ENCODE measurements around the gene PCTP. TPM values are rescaled to one million over a fixed set of nuclear protein-coding genes. Genes with fewer than 3 reads are reported as not detected.

PCTP gene
- total and polyA plus RNA-seq, 12 donors, result 7.2 to 31.7 (median 13.1) TPM

DNA sequence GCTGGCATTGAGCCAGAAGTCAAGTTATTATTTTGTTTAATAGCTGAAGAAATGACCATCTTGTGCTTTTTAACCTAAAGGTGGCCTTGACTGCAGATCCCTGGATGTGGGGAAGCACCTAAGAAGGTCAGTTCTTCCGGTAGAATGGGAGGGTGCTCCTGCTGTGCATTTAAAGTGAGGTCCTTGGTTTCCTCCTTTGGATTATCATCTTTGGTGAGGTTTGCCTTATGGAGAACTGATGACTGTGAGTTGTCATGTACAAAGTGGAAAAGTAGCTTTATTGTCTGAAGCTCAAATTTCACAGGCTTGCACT lies 66.5 kb downstream of the PCTP start:
- 41 to 50% (median 46%) methylated on average over 1 of the region's 1 CpG for WGBS, 4 donors
- TF ChIP-seq POLR2A (IDR thresholded peaks at IDR 0.05), result no peak
- TF ChIP-seq, protein P1, sequence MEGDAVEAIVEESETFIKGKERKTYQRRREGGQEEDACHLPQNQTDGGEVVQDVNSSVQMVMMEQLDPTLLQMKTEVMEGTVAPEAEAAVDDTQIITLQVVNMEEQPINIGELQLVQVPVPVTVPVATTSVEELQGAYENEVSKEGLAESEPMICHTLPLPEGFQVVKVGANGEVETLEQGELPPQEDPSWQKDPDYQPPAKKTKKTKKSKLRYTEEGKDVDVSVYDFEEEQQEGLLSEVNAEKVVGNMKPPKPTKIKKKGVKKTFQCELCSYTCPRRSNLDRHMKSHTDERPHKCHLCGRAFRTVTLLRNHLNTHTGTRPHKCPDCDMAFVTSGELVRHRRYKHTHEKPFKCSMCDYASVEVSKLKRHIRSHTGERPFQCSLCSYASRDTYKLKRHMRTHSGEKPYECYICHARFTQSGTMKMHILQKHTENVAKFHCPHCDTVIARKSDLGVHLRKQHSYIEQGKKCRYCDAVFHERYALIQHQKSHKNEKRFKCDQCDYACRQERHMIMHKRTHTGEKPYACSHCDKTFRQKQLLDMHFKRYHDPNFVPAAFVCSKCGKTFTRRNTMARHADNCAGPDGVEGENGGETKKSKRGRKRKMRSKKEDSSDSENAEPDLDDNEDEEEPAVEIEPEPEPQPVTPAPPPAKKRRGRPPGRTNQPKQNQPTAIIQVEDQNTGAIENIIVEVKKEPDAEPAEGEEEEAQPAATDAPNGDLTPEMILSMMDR (IDR thresholded peaks at IDR 0.05), result no peak
- H3K4me1 ChIP-seq (replicated peaks in 1 of 2), result no peaks in the 10 kb centered on the region
- intact Hi-C loops (cut with DNase I), result no loop called here
- no peaks in the 10 kb centered on the region for H3K27me3 ChIP-seq
- H3K27ac ChIP-seq, result no peak overlapping the region
- H3K4me3 ChIP-seq, result no peak overlapping the region
- H3K9me3 ChIP-seq (replicated peaks in 1 of 3), result peaks cover 0 to 8% (median 0%) of the 10 kb centered on the region in 3 donors
- DNase-seq, result no peak
- no peaks in the 10 kb centered on the region for H3K36me3 ChIP-seq (replicated peaks in 1 of 2)

DNA sequence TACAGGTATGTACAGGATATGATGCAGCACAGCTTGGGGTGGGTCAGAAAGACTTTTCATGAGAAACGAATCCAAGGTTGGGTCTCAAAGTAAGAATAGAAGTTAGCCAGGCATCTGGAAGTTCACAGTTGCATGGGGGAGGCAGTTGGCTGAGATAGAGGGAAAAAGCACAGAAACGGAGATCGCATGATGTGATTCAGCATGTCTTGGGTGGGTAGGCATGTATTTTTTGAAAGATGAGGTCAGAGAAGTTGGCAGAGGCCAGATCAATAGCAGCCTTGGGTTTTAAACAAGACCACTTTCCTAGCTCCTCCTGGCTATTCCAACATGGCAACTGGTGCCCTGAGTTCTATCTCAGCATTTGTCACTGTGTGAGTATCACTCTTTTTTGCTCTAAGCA lies 67.2 kb downstream of the PCTP start:
- no peak overlapping the region for H3K4me3 ChIP-seq
- 74 to 87% (median 81%) methylated on average over 3 of the region's 3 CpGs for WGBS, 4 donors
- no peak for DNase-seq
- intact Hi-C loops (cut with DNase I), result no loop called here
- no peaks in the 10 kb centered on the region for H3K27me3 ChIP-seq
- H3K4me1 ChIP-seq (replicated peaks in 1 of 2), result no peaks in the 10 kb centered on the region
- H3K27ac ChIP-seq, result no peak overlapping the region
- peaks cover 0 to 8% (median 0%) of the 10 kb centered on the region in 3 donors for H3K9me3 ChIP-seq (replicated peaks in 1 of 3)
- no peaks in the 10 kb centered on the region for H3K36me3 ChIP-seq (replicated peaks in 1 of 2)
- TF ChIP-seq, protein P1 (IDR thresholded peaks at IDR 0.05), result no peak
- TF ChIP-seq POLR2A (IDR thresholded peaks at IDR 0.05), result no peak

DNA sequence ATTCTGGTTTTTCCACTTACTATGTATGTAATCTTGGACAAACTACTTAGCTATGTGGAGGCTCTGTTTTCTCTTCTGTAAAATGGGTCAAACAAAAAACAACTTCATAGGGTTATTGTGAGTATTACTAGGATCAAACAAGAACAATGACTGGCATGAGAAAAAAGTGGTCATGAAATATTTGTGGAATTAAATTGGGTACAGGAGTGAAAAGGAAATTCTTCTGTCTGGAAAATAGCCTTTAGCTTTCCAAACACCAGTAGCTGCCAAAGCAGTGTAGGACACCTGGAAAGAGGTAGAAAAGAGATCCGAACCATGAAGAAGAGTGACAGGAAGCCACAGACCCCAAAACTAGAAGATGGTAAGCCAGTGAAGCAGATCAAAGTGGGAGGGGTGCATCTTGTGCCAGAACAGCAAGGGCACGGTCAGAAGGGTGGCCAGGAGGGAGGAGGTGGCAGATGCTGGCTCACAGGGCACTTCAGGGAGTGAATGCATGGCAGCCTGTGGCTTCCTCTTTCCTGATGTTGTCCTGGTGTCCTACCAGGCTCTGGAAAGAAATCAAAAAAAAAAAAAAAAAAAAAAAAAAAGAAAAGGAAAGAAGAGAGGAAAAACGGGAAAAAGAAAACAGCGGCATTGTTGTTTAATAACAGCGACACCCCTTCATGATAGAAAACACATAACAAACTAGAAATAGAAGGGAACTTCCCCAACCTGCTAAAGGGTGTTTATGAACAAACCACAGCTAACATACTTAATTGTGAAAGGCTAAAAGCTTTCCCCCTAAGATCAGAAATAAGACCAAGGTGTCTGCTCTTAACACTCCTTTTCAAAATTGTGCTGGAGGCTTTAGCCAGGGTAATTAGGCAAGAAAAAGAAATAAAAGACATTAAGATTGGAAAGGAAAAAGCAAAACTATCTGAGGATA lies 67.9 kb downstream of the PCTP start:
- no peaks in the 10 kb centered on the region for H3K4me1 ChIP-seq (replicated peaks in 1 of 2)
- DNase-seq, result no peak
- 80 to 84% (median 80%) methylated on average over 5 of the region's 5 CpGs for WGBS, 4 donors
- peaks cover 0 to 8% (median 0%) of the 10 kb centered on the region in 3 donors for H3K9me3 ChIP-seq (replicated peaks in 1 of 3)
- H3K36me3 ChIP-seq (replicated peaks in 1 of 2), result no peaks in the 10 kb centered on the region
- no peak overlapping the region for H3K27ac ChIP-seq
- TF ChIP-seq POLR2A (IDR thresholded peaks at IDR 0.05), result no peak
- H3K27me3 ChIP-seq, result no peaks in the 10 kb centered on the region
- intact Hi-C loops (cut with DNase I), result no loop called here
- H3K4me3 ChIP-seq, result no peak overlapping the region

DNA sequence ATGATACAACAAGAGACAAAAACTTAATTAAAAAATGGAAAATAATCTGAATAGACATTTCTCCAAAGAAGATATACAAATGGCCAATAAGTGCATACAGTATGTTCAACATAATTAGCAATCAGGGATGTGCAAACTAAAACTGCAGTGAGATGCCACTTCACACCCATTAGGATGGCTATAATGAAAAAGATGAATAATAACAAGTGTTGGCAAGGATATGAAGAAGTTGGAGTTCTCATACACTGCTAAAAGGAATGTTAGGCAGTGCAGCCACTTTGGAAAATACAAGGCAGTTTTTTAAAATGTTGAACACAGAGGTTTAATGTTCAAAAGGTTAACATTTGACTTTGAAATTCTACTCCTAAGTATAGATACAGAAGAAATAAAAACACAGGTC lies 69.8 kb downstream of the PCTP start:
- intact Hi-C loops (cut with DNase I), result no loop called here
- no peak overlapping the region for H3K27ac ChIP-seq
- no peaks in the 10 kb centered on the region for H3K36me3 ChIP-seq (replicated peaks in 1 of 2)
- no peaks in the 10 kb centered on the region for H3K4me1 ChIP-seq (replicated peaks in 1 of 2)
- DNase-seq, result no peak
- TF ChIP-seq, protein P1 (IDR thresholded peaks at IDR 0.05), result no peak
- TF ChIP-seq POLR2A (IDR thresholded peaks at IDR 0.05), result no peak
- peaks cover 0 to 8% (median 0%) of the 10 kb centered on the region in 3 donors for H3K9me3 ChIP-seq (replicated peaks in 1 of 3)
- no peaks in the 10 kb centered on the region for H3K27me3 ChIP-seq
- H3K4me3 ChIP-seq, result no peak overlapping the region

DNA sequence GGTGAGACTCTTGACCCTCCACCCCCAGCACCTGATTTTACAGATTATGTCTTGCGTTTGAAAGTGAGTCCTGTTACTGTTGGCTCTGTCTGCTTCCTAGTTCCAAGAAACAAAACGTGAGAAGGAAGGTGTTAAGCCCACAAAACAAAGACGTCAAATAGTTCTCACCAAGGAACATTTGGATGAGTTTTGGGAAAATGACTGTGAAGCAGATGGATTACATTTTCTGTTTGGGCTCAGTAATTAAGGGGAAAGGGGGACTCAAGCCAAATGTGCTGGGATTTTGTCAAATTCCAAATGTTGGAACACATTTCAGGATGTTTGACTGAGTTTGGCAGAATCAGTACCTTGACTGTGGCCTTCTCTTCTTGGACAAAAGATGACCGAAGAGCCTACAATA lies 71.2 kb downstream of the PCTP start:
- Histone ChIP-seq H3K4me3 (no peak overlapping the region), H3K36me3 (replicated peaks in 1 of 2) (no peaks in the 10 kb centered on the region), H3K27ac (no peak overlapping the region), H3K4me1 (replicated peaks in 1 of 2) (no peaks in the 10 kb centered on the region), H3K27me3 (no peaks in the 10 kb centered on the region), H3K9me3 (replicated peaks in 1 of 3) (peaks cover 0 to 8% (median 0%) of the 10 kb centered on the region in 3 donors)
- intact Hi-C loops (cut with DNase I), result no loop called here
- TF ChIP-seq, protein P1 (IDR thresholded peaks at IDR 0.05), result no peak
- TF ChIP-seq POLR2A (IDR thresholded peaks at IDR 0.05), result no peak
- WGBS, 4 donors, result 65 to 71% (median 68%) methylated on average over 4 of the region's 4 CpGs
- DNase-seq, result no peak
